Peyer's patch (tissue), 4 donors: Measurements from ENCODE around the gene SPON2.

Experiments used
- CTCF ChIP-seq, 6 experiments: fragments of 450-650 bp in 4 of 6; fragments of 200-600 bp in 2 of 6; sonication (generic) in 1 of 6; IDR thresholded peaks; one replicate each; pipeline ENCODE4 v1.5.1; 2017 to 2019; ENCODE audit warnings: antibody characterized with exemption in 6 of 6, mild to moderate bottlenecking in 3 of 6, moderate library complexity in 1 of 6
- POLR2A ChIP-seq, 2 donors: fragments of 450-650 bp; IDR thresholded peaks; one replicate each; pipeline ENCODE4 v1.5.1; 2017; ENCODE audit warnings: antibody characterized with exemption in 2 of 2, mild to moderate bottlenecking in 2 of 2, moderate library complexity in 2 of 2

- TF ChIP-seq CTCF (IDR thresholded peaks at IDR 0.05) = no peak
- no peak for TF ChIP-seq POLR2A (IDR thresholded peaks at IDR 0.05)
These were observed 22.8 kb upstream of the SPON2 start for GRCh38 chr4:1195109-1195671.
